Measurements from ENCODE around the gene SIRPG. TPM values are rescaled to one million over a fixed set of nuclear protein-coding genes. Genes with fewer than 3 reads are reported as not detected.

Gene SIRPG
- total and polyA plus RNA-seq, 9 donors = 0.06 to 1.4 (median 0.24) TPM; not detected in 5

- Histone ChIP-seq H3K27ac (no peak overlapping the region), H3K27me3 (no peaks in the 10 kb centered on the region), H3K4me3 (no peak overlapping the region), H3K9me3 (no peaks in the 10 kb centered on the region), H3K4me1 (ENCODE audit: insufficient read depth) (no peaks in the 10 kb centered on the region), H3K36me3 (no peaks in the 10 kb centered on the region)
- intact Hi-C loops (cut with DNase I) = no loop called here
- 67 to 82% (median 74%) methylated on average over 11 of the region's 11 CpGs for WGBS, 3 donors
- no peak for DNase-seq
- TF ChIP-seq POLR2A (IDR thresholded peaks at IDR 0.05) (no peak), EP300 (IDR thresholded peaks at IDR 0.05) (no peak), CTCF (IDR thresholded peaks at IDR 0.05) (no peak)
Observed at GRCh38 chr20:1671891-1672669, 14.5 kb upstream of the SIRPG start.

GRCh38 chr20:1669304-1669703, 11.7 kb upstream of the SIRPG start:
- intact Hi-C loops (cut with DNase I) = no loop called here
- DNase-seq = no peak
- no peaks in the 10 kb centered on the region for H3K9me3 ChIP-seq
- H3K36me3 ChIP-seq = no peaks in the 10 kb centered on the region
- H3K4me3 ChIP-seq = no peak overlapping the region
- no peaks in the 10 kb centered on the region for H3K27me3 ChIP-seq
- no peak overlapping the region for H3K27ac ChIP-seq
- no peaks in the 10 kb centered on the region for H3K4me1 ChIP-seq (ENCODE audit: insufficient read depth)
- TF ChIP-seq EP300 (IDR thresholded peaks at IDR 0.05) = no peak
- TF ChIP-seq CTCF (IDR thresholded peaks at IDR 0.05) = no peak
- TF ChIP-seq POLR2A (IDR thresholded peaks at IDR 0.05) = no peak
- 67 to 73% (median 69%) methylated on average over 5 of the region's 5 CpGs for WGBS, 3 donors

GRCh38 chr20:1667502-1668085, 10.0 kb upstream of the SIRPG start:
- whole genome bisulfite sequencing, 3 donors = 39 to 62% (median 56%) methylated on average over 1 of the region's 1 CpG
- DNase-seq = no peak
- H3K4me1 ChIP-seq (ENCODE audit: insufficient read depth) = no peaks in the 10 kb centered on the region
- intact Hi-C loops (cut with DNase I) = no loop called here
- H3K9me3 ChIP-seq = no peaks in the 10 kb centered on the region
- H3K36me3 ChIP-seq = no peaks in the 10 kb centered on the region
- no peak overlapping the region for H3K27ac ChIP-seq
- H3K4me3 ChIP-seq = no peak overlapping the region
- no peak for TF ChIP-seq CTCF (IDR thresholded peaks at IDR 0.05)
- TF ChIP-seq POLR2A (IDR thresholded peaks at IDR 0.05) = no peak
- no peak for TF ChIP-seq EP300 (IDR thresholded peaks at IDR 0.05)
- H3K27me3 ChIP-seq = no peaks in the 10 kb centered on the region

DNA sequence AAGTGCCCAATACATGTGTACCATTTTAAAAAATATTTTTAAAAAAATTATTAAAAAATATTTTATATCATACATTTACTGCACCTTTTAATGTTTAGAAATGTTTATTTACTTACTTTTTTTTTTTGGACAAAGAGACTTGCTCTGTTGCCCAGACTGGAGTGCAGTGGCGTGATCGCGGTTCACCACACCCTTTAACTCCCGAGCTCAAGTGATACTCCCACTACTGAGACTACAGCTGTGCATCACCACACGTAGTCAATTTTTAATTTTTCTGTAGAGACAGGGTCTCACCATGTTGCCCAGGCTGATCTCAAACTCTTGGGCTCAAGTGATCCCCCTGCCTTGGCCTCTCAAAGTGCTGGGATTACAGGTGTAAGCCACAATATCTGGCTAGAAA, 9.2 kb upstream of the SIRPG start:
- Histone ChIP-seq H3K4me1 (ENCODE audit: insufficient read depth) (no peaks in the 10 kb centered on the region), H3K36me3 (no peaks in the 10 kb centered on the region), H3K9me3 (no peaks in the 10 kb centered on the region), H3K27ac (no peak overlapping the region), H3K27me3 (no peaks in the 10 kb centered on the region), H3K4me3 (no peak overlapping the region)
- DNase-seq = no peak
- WGBS, 3 donors = 48 to 55% (median 51%) methylated on average over 5 of the region's 5 CpGs
- TF ChIP-seq CTCF (IDR thresholded peaks at IDR 0.05) = no peak
- no peak for TF ChIP-seq POLR2A (IDR thresholded peaks at IDR 0.05)
- TF ChIP-seq EP300 (IDR thresholded peaks at IDR 0.05) = no peak
- intact Hi-C loops (cut with DNase I) = no loop called here
